ENCODE data around the gene SP9. TPM values are rescaled to one million over a fixed set of nuclear protein-coding genes. Genes with fewer than 3 reads are reported as not detected.

SP9 gene
- total RNA-seq, 1 experiment from 2014 or later = not detected

GRCh38 chr2:174322746-174323145, 12.0 kb upstream of the SP9 start:
- Histone ChIP-seq H3K4me1 (replicated peaks; ENCODE audit: insufficient read depth) (no peaks in the 10 kb centered on the region), H3K4me2 (no peak overlapping the region), H3K79me2 (ENCODE audit: low read depth) (no peaks in the 10 kb centered on the region), H4K20me1 (ENCODE audit: insufficient read depth) (no peaks in the 10 kb centered on the region), H2AFZ (no peak overlapping the region), H3K27ac (no peak overlapping the region), H3K27me3 (ENCODE audit: insufficient read depth, low read depth) (peaks cover 12% of the 10 kb centered on the region), H3F3A (ENCODE audit: insufficient read depth, low read depth) (no peaks in the 10 kb centered on the region), H3K9me2 (ENCODE audit: insufficient read depth) (no peaks in the 10 kb centered on the region), H3K4me3 (no peak overlapping the region), H3K36me3 (ENCODE audit: low read depth) (no peaks in the 10 kb centered on the region), H3K9me3 (ENCODE audit: insufficient read depth, low read depth) (no peaks in the 10 kb centered on the region; the same call in 1 of the 2 replicates)
- ChIA-PET CTCF (no interaction called here), POLR2A (ENCODE audit: unreplicated experiment) (no interaction called here)
- no TSS peak for BruUV-seq (replicated peaks)
- TF ChIP-seq EZH2 (IDR thresholded peaks at IDR 0.05; ENCODE audit: low read depth) = no peak
- DNase-seq = no peak
- intact Hi-C loops (cut with micrococcal nuclease; ENCODE audit: unreplicated experiment) = no loop called here

GRCh38 chr2:174324530-174324929, 10.2 kb upstream of the SP9 start:
- H3K4me1 ChIP-seq (replicated peaks; ENCODE audit: insufficient read depth) = no peaks in the 10 kb centered on the region
- intact Hi-C loops (cut with micrococcal nuclease; ENCODE audit: unreplicated experiment) = no loop called here
- POLR2A ChIA-PET (ENCODE audit: unreplicated experiment) = interaction anchor here (0.6 kb wide), 2 partner anchors 71 to 336 kb away, joined by 8 to 13 read pairs; partner anchors contain the start of gene SCRN3

DNA sequence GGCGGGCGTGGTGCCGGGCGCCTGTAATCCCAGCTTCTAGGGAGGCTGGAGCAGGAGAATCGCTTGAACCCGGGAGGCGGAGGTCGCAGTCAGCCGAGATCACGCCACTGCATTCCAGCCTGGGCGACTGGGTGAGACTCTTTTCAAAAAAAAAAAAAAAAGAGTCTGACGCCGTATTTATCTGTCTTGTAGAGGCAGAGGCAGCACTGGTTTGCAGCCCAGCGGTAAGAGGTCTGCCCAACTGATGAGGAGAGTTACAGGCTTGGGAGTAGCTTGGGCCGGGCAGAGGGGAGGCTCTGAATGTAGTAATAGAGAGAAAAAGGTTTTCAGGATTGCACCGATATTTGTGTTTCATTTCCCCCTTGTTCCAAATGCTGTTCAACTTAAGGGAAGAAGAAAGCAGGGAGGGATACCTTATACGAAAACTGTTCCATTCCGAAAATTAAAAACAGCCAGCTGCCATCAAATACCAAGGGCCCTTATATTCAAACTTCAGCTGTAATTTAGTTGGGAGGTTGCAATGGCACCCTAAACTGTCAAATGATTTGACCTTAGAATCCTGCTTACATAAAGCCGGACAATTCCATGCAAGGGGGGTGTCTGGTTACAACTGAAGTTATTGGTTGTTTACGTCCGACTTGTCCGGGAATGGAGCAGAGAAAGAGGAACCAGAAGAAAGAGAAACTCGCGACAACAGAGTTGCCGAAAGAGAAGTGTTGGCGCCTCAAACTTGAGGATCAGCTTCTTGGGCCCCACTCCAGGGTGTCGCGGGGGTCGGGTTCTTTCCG, 9.2 kb upstream of the SP9 start:
- peaks cover 33% of the 10 kb centered on the region for H3K27me3 ChIP-seq (ENCODE audit: insufficient read depth, low read depth)
- DNase-seq = no peak
- H3K79me2 ChIP-seq (ENCODE audit: low read depth) = no peaks in the 10 kb centered on the region
- H3K4me3 ChIP-seq = no peak overlapping the region
- H3K36me3 ChIP-seq (ENCODE audit: low read depth) = no peaks in the 10 kb centered on the region
- H3K9me2 ChIP-seq (ENCODE audit: insufficient read depth) = no peaks in the 10 kb centered on the region
- BruUV-seq (replicated peaks) = no TSS peak
- H3F3A ChIP-seq (ENCODE audit: insufficient read depth, low read depth) = no peaks in the 10 kb centered on the region; the same call in 1 of the 2 replicates
- H2AFZ ChIP-seq = no peak overlapping the region
- H3K9me3 ChIP-seq (ENCODE audit: insufficient read depth, low read depth) = no peaks in the 10 kb centered on the region; the same call in 1 of the 2 replicates
- POLR2A ChIA-PET (ENCODE audit: unreplicated experiment) = no interaction called here
- no peaks in the 10 kb centered on the region for H4K20me1 ChIP-seq (ENCODE audit: insufficient read depth)
- intact Hi-C loops (cut with micrococcal nuclease; ENCODE audit: unreplicated experiment) = no loop called here
- TF ChIP-seq EZH2 (IDR thresholded peaks at IDR 0.05; ENCODE audit: low read depth) = no peak
- TF ChIP-seq CTCF (conservative IDR thresholded peaks at IDR 0.05) = no peak
- H3K4me1 ChIP-seq (replicated peaks; ENCODE audit: insufficient read depth) = no peaks in the 10 kb centered on the region
- CTCF ChIA-PET = interaction anchor here (0.9 kb wide), 1 partner anchor 16 kb away, joined by 7 read pairs; no protein-coding TSS in a partner anchor
- no peak overlapping the region for H3K4me2 ChIP-seq
- H3K27ac ChIP-seq = no peak overlapping the region

More at GRCh38 chr2:174324530-174324929, 10.2 kb upstream of the SP9 start:
- no peaks in the 10 kb centered on the region for H4K20me1 ChIP-seq (ENCODE audit: insufficient read depth)
- no TSS peak for BruUV-seq (replicated peaks)
- no peaks in the 10 kb centered on the region for H3K79me2 ChIP-seq (ENCODE audit: low read depth)
- H3K9me2 ChIP-seq (ENCODE audit: insufficient read depth) = no peaks in the 10 kb centered on the region
- H3K4me2 ChIP-seq = no peak overlapping the region
- H3K4me3 ChIP-seq = no peak overlapping the region
- H3K9me3 ChIP-seq (ENCODE audit: insufficient read depth, low read depth) = no peaks in the 10 kb centered on the region; the same call in 1 of the 2 replicates
- no peak overlapping the region for H2AFZ ChIP-seq
- H3K27ac ChIP-seq = no peak overlapping the region
- CTCF ChIA-PET = interaction anchor here (0.9 kb wide), 1 partner anchor 17 kb away, joined by 7 read pairs; no protein-coding TSS in a partner anchor
- no peak for DNase-seq
- H3F3A ChIP-seq (ENCODE audit: insufficient read depth, low read depth) = no peaks in the 10 kb centered on the region
- peaks cover 26% of the 10 kb centered on the region for H3K27me3 ChIP-seq (ENCODE audit: insufficient read depth, low read depth)
- TF ChIP-seq CTCF (conservative IDR thresholded peaks at IDR 0.05) = no peak
- no peak for TF ChIP-seq EZH2 (IDR thresholded peaks at IDR 0.05; ENCODE audit: low read depth)
- no peaks in the 10 kb centered on the region for H3K36me3 ChIP-seq (ENCODE audit: low read depth)

Data from PC-9 (cell line).